ENCODE data around the gene AUP1. TPM values are rescaled to one million over a fixed set of nuclear protein-coding genes. Genes with fewer than 3 reads are reported as not detected.
"Not testable (repeated sequence)": the region's sequence is repeated elsewhere in the genome, so short reads cannot be mapped to it uniquely, and the experiment has no call there.

The AUP1 gene, protein sequence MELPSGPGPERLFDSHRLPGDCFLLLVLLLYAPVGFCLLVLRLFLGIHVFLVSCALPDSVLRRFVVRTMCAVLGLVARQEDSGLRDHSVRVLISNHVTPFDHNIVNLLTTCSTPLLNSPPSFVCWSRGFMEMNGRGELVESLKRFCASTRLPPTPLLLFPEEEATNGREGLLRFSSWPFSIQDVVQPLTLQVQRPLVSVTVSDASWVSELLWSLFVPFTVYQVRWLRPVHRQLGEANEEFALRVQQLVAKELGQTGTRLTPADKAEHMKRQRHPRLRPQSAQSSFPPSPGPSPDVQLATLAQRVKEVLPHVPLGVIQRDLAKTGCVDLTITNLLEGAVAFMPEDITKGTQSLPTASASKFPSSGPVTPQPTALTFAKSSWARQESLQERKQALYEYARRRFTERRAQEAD
- 181 and 194 TPM in 2 replicates for polyA plus RNA-seq (2014; cell fraction: cytosol; rRNA removed)
- polyA plus RNA-seq (2014; cell fraction: nucleus; rRNA removed) = 817 and 859 TPM in 2 replicates

DNA sequence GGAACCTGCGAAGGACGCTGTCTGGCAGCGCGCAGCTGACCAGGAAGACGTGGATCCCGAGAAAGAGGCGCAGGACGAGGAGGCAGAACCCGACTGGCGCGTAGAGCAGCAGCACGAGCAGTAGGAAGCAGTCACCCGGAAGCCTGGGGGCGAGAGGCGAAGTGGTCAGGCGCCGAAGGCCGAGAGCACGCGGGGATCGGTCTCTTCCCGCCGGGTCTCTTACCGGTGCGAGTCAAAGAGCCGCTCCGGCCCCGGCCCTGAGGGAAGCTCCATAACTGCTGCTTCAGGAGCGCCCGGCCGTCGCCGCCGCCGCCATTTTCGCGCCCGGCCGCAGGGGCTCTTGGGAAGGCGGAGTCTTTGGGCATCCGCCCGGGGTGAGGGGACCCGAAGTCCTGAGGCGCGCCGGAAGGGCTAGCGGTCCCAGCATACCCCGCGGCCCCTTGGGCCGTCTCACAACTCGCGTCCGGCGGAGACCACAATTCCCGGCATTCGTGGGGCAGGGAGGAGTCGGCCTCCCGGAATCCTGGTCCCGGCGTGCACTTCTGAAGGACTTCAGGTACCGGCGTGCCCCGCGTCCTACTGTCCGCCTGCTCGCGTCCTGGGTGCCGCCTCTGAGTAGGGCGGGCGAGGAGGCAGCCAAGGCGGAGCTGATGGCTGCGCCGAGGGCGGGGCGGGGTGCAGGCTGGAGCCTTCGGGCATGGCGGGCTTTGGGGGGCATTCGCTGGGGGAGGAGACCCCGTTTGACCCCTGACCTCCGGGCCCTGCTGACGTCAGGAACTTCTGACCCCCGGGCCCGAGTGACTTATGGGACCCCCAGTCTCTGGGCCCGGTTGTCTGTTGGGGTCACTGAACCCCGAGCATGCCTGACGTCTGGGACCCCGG lies at the start of gene AUP1, which contains the start of gene HTRA2:
TSS of gene AUP1 (minus strand) at position 350 of the 882 bp plus-strand sequence. CDS start at position 273, 77 bp downstream.
TSS of gene HTRA2 (plus strand) at position 577 of the 882 bp plus-strand sequence. CDS start at position 651, 74 bp downstream.
- peak; percentile 98 for DNase-seq (ENCODE audit: low spot score)

DNA sequence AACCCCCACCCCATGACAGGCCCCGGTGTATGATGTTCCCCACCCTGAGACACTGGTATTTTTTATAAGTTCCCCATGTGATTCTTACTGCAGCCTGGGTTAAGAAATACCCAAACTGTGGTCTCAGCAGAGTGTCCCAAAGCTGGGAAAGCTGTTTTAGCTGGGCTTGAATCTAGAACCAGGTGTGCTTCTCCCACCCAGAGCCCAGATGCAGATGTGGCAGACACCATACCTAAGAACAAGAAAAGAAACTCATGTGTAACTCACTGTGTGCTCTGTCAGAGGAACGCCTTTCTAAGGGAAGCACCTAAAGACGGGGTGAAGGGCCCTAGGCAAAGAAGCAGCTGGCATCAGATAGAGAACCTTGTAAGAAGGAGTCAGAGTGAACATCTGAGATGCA lies 48.9 kb upstream of the AUP1 start:
- no peak for DNase-seq (ENCODE audit: low spot score)

DNA sequence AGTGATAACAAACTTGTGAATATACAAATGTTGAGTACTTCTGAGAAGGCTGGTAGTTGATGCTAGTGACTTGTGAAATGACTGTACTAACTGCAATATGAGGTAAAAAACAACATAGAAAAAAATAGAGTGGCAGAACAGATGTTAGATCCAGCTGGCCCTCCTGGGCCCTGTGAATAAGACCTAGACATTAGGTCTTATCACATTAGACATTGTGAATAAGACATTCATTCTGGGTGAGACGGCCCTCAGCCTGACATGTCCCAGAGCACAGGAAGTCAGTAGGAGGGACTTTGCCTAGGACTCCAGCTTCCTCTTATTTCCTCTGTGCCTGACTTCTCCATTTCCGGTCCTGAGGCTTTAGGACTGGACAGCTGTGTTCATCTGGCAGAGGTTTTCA lies 47.9 kb upstream of the AUP1 start:
- DNase-seq (ENCODE audit: low spot score) = peak; percentile 70

GRCh38 chr2:74576863-74577229 lies 47.3 kb upstream of the AUP1 start:
- DNase-seq (ENCODE audit: low spot score) = no peak

- DNase-seq (ENCODE audit: low spot score) = no peak
Observed at GRCh38 chr2:74576211-74576862, 46.8 kb upstream of the AUP1 start.

DNA sequence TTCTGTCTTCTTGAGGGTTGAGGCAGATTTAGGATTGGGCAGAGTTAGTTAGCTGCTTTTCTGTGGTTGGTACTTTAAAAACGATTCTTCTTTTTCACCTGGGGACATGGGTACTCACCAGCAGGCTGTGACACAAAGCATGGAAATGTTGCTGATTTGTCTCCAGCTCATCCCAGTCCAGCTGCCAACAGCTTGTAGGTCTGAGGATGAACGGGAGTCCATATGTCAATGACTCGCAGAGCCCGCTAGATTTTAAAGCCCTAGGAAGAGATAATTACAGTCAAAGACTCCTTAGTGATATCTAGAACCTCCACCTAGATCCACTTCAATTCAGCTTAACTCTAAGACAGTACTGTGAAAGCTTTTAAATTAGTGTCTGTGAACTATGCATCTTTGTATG lies 45.8 kb upstream of the AUP1 start:
- no peak for DNase-seq (ENCODE audit: low spot score)

DNA sequence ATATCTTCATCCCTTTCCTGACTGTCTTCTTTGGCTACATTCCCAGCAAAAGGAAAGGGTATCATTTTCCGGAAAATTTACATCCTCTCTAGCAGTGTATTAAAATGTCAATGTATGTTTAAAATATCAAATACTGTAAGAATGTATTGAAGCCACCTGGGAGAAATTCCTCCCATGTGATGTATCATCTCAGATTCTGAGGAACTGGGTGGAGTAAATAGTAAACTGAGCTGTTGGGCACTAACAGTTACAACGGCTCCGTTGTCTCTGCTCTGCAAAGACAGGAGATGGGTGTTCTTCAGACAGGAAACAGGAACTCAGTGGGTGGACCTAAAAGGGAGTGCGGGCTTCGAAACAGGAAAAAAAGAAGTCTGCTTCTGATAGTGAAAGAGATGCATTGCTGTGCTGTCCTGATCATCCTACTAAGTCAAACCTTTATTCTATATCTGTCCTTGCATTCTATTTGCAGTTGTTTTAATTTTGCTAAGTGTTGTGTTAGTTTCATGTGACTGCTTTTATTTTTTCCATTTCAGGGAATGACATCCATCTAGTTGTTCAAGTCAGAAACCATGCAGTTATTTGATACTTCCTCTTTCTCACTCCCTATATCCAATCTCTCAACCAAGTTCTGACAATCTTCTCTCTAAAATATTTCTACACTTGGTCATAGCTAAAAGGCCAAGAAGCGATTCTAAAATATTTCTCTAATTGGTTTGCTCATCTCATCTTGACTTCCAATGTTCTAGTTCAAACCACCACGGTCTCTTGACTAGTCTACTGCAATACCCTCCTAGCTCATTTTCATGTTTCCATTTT lies 44.4 kb upstream of the AUP1 start:
- no peak for DNase-seq (ENCODE audit: low spot score)

GRCh38 chr2:74572178-74572925 lies 42.8 kb upstream of the AUP1 start:
- DNase-seq (ENCODE audit: low spot score) = no peak

DNA sequence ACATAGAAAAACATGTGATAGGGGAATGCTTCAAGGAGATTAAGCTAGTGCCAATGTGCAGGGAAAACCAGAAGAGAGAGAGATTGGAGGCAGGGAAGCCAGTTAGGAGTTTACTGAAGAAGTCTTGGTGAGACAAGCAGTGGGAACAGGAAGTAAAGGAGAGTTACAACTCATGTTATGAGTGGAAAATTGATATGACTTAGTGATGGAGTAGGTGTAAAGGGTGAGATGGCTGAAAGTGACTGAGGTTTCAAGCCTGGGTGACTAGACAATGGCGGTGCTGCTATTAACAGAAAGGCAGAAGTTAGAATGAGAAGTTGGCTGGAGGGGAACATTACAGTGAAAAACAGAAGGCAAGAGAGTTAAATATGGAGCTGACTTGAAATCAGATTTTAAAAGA lies 41.6 kb upstream of the AUP1 start:
- DNase-seq (ENCODE audit: low spot score) = no peak

GRCh38 chr2:74569686-74570085 lies 40.2 kb upstream of the AUP1 start:
- DNase-seq (ENCODE audit: low spot score) = no peak

GRCh38 chr2:74567881-74568280 lies 38.4 kb upstream of the AUP1 start:
- DNase-seq (ENCODE audit: low spot score) = no peak

- DNase-seq (ENCODE audit: low spot score) = no peak
Observed at GRCh38 chr2:74566754-74567085, 37.2 kb upstream of the AUP1 start.

GRCh38 chr2:74566076-74566753 lies 36.7 kb upstream of the AUP1 start:
- no peak for DNase-seq (ENCODE audit: low spot score)

GRCh38 chr2:74564222-74564621 lies 34.7 kb upstream of the AUP1 start:
- no peak for DNase-seq (ENCODE audit: low spot score)

GRCh38 chr2:74562126-74562775 lies 32.7 kb upstream of the AUP1 start:
- DNase-seq (ENCODE audit: low spot score) = no peak

GRCh38 chr2:74561022-74561421 lies 31.5 kb upstream of the AUP1 start:
- not testable (repeated sequence) for DNase-seq (ENCODE audit: low spot score)

DNA sequence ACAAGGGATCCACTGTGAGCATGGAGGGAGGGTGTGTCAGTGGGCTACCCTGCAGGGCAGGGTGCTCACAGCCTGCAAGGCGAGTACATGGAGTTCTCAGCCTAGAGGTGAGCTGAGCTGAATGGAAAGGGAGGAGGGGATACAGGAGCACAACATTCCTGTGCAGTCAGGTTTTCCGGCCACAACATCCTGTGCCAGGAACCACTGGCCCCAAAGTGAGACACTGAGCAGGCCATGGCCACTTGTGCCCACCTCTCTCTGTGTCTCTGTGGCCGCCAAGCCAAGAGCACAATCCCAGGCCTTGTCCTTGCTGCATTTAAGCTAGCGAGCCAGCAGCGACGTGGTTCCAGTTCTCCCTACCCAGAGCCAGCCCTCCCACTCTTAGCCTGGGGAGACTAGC lies 31.1 kb upstream of the AUP1 start:
- DNase-seq (ENCODE audit: low spot score) = no peak

DNA sequence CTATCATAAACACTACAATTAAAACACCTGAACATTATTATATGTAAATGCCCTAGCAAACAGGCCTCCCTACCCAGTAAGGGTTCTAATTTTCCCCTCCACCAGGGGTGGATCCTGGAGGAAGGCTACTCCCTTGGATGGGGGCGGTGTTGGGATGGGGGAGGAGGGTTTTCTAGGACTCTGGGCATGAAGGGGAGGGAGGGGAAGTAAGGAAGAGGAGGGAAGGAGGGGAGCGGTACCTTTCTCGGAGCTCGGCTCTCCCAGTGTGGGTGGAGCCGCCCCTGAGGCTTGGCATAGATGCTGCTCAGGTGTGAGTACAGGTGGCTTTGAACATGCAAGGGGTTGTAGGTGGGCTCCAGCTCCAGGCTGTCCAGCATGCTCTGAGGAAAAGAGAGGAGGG lies 30.4 kb upstream of the AUP1 start:
- DNase-seq (ENCODE audit: low spot score) = no peak

Measured in SK-N-DZ (cell line).